HG03457 (cell line): ENCODE measurements around the gene DNMT3A.

Experiments
- ATAC-seq: cut with Tn5 transposase; IDR thresholded peaks from one replicate; pipeline ENCODE4 v1.9.1; 2021; ENCODE audit warnings: moderate number of reproducible peaks; ENCODE audit not compliant: unreplicated experiment

DNMT3A gene

DNA sequence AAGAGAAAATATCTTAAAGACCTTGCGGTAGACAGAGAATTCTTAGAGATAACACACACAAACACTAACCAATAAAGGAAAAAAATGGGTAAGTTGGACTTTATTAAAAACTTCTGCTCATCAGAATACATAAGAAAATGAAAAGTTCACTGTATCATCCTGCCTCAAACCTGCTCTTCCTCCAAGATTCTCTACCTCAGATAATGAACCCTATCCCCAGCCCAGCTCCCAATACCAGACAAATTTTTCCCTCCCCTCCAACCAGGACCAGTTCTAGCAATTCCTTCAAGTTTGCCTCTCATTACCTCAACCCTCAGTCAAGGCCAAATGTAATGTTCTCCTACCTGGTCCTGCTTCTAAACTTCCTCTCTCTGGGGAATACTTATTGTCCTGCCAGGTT, 79.4 kb downstream of the DNMT3A start:
- ATAC-seq, result no peak

DNA sequence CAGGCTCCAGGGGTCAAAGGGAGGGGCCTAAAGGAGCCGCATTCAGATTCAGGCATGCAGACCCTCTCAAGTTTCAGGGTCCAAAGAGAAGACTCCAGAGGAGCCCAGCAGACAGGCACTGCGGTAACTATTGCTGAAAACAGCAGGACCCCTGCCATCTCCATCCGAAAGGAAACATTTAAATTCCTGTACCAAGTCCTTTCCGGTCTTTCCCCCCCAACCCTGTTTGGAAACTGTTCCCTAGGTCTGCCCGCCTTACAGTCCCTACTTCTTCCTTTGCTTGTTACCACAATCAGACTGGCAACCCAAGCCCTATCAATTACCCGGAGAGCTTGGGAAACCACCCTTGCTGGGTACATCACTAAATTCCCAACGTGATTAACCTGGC, 82.0 kb downstream of the DNMT3A start:
- ATAC-seq, result no peak

DNA sequence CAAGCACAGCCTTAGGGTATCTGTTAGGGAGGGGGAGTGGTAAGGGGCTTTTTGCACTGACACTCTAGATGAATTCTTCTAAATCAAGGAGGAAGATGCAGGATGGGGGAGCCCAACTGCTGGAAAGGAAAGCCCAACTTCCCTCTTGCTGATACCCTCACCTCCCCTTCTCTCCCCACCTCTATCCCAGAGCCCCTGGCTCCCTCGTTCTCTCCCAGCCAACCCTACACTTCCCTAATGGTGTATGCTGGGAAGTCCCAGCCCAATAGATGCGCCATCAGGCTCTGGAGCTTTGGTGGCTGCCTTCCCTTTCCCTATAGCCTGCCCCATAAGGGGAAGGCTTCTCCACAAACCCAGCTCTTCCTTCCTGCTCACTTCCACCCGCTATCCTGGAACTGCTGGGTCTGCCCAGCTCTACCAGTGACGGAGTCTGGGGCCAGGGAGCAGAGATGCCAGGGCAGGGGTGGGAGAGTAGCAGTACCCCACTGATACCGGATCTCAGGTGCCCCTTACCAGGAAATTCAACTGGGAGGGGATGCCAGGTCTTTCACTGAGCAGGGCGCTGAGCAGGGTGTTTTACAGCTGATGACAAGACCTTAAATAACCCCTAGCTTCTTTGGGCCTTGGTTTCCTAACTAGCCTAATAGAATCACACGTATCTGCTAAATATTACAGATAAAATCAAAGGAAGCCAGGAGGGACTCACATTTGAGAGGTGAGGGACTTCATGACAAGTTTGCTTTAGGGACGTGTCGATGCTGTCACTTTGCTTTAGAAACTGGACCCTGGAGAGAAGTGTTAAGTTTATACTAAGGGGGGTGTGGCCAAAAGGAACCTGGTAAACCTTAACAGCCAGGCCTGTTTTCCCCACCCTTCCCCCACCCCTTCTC, 82.6 kb downstream of the DNMT3A start:
- no peak for ATAC-seq

DNA sequence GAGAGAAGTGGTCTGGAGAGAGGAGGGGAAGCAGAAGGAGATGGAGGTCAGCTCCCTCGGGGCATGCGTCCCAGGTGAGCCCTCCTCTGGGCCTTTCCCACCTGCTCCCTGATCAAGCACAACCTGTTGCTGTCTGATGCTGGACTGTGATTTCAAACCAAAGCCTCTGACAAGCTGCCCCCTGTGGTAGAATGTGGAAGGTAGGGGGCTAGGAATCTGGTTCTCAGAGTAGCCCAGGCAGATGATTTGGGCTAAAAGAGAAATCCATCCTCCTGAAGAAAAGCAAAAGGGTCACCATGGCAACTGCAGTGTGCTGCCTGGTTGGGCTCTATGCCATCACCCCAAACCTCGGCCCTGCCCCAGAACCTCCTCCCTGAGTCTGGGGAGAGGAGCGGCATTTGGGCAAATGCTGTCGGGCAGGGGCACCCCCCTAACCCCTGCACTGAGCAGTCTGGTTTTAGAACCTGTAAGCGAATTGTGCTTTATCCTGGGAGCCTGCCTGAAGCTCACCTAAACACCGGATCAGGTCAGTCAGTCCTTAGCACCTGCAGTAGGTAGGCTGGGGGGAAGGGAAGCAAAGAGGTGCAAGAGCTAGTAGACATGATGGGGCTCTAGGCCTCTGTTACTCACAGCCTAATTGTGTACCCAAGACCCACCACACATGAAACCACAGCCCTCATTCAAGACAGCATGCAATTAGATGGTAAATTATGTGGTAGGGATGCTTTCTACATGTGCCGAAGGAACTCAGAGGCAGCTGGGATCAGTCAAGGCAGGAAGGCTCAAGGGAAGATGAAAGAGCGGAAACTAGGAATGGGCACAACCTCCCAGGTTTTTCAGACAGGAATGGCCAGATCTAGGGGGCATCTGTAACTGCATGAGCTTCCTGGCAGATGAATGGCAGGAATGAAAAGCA, 83.5 kb downstream of the DNMT3A start:
- no peak for ATAC-seq

DNA sequence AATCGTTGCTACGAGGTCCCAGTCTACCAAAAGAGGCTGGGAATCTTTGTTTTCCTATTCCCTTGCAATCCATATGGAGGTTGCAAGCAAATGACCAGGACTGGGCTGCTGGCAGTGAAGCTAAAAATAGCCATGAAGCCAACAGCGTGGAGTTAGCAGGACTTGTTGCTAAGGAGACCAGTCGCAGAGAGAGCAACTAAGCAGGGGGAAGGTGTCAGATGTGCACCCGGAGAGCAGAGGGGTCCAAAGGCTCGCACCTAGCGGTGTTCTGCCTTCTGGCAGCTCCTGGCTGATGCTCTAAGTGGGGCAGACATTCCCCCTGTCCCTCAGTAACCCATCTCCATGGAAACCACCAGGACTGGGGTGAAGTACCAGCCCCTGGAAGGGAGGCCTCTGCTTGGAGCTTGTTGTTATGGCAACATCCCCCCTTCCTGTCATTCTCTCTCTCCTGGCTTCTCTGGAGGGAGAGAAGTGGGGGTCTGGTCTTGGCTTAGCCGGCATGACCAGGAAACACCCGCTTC, 84.6 kb downstream of the DNMT3A start:
- no peak for ATAC-seq

DNA sequence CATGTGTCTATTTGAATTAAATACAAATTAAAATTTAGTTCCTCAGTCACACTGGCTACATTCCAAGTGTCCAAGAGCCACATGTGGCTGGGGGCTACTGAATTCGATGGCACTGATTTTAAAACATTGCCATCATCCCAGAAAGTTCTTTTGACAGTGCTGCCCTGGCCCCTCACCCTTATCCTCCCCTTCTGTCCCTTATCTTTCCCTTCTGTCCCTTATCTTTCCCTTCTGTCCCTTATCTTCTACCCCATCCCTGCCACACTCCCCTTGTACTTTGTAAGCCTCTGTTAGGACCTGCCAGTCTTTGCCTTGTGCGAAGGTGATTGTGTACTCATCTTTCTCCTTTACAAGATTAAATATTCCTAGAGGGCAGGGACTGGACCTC, 85.2 kb downstream of the DNMT3A start:
- ATAC-seq, result no peak

DNA sequence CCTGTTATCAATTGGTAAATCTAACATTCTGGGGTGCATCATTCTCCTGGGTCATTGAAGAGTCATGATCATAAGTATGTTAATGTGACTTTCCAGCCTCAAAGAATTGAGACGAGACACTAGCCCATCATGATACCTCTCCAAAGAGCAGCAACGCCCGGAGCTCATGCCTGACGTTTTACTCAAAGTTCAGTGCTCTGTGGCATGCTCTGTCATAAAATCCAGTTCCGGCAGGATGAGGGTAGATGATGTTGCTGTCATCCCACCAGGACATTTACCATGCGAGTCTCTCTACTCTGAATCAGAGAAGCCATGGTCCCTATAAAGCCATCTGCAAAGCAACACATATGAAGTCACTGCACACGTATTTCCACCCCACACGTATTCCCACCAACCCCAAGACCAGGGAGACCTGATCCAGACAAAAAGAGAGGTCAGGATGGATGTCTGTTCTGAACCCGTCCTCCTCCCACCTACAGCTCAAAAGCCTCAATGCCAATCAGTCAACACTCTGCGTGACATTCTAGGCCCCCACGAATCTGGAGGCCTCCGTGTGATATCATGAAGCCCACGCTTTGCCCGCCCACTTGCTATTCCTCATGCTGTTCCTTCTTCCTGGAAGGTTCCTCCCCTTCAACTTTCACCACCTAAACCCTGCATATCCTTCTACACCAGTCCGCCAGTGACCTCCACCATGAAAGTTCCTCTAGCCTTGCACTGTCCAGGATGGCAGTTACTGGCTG, 85.8 kb downstream of the DNMT3A start:
- no peak for ATAC-seq

DNA sequence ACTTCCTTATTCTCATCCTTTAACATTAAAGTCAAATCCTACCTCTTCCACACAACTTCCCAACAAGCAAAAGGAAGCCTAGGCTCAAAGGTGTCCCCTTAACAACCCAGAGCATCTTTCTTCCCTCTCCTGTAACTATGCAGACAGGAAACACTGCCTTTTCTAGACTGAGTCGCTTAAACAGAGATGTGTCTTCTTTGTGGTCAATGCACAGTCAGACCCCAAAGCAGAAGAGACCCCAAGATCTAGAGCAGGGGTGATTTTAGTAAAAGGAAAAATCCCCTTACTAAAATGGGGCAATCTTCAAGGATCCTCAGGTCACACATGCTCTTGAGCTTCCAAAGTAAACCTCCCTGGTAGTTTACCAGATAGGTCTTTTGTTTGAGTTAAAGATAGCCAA, 86.8 kb downstream of the DNMT3A start:
- ATAC-seq, result no peak

DNA sequence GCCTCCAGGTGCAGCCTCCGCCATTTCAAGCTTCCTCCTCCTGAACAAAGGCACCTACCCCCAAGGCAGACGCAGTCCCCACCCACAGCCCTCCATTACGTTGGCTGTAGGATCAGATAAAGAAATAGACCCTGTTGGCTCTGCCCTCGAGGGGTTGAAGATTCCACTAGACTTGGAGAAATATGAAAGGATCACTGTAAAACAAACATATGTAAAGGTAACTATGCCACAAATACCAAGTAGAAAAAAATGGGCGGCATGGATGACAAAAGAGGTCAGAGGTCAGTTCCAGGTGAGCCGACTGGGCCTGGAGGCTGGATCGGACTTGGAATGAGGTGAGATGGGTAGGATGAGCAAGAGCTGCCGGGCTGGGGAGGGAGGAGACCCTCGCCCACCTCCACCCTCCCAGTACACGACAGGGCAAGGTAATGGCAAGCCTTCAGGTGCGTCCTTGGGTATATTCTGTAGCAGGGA, 88.5 kb downstream of the DNMT3A start:
- no peak for ATAC-seq

DNA sequence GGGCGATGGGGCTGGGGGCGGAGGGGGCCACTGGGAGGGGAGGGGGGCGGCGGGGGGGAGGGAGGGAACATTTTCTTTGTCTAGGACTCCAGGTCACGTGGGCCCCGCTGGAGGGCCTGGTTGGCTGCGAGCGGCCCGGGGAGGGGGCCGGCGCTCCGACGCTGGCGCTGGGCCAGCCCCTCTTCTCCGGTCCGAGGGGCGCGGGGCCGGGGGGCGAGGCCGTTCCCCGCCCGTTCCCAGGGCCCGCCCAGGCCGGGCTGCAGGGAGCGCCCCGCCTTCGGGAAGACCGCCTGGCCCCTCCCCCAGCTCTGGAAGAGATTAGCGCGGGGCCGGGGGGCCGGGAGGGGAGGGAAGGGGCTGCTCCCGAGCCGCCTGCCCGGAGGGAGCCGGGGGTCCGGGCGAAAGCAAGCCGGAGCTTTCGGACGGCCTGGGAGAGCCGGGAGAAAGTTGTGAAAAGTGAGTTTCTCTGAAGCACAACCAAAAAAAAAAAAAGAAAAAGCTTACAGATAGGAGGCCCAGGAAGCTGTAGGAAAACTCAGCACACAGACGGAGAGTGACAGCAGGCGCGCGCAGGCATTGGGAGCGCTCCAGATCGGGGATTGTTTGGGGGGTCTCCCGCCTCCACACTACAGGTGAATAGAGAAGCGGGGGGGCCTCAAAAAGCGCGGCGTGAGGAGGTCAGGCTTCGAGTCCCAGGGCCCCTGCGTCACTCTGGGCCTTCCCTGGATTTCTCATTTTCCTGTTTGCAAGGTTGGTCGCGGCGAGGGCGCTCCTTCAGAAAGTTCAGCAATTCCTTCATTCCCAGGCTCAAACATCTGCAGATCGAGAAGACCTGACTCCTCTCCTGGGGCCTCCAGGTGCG, 89.2 kb downstream of the DNMT3A start:
- ATAC-seq, result no peak

DNA sequence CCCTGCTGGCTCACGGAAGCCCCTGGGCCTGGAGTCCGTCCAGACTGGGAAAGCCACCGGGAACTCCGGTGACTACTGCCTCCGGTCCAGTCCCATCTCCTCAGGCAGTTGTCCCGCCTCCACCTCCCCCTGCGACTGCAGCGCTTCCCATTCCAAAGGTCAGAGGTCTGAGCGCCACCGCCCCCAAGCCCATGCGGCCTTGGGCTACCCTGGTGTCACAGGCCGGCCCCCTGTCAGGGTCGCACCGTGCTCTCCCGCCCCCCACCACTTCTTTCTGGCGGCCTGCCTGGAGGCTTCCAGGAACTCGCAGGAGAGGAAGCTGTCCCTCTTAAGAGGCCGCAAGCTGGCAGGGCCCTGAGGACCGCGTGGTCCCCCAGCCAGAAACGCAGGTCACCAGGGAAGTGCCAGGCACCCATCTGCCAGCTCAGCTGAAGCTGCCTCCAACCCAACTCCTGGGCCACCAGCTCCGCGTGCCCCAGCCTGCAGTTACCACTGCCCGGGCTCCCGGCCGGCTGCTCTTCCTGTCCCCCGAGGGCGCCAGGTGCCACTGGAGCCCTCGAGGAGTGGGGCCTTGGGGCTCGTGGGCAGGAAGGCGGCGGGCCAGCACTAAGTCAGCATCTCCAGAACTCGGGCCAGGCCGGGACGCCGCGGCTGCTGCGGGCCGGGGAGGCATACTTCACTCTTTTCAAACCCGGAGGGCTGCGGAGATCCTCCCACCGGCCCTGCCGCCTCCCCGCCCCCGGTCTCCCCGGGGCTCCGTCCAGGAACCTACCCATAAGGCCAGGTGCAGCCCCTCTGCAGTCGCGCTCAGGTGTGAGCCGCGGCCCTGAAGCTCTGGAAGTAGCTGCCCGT, 90.1 kb downstream of the DNMT3A start:
- no peak for ATAC-seq

DNA sequence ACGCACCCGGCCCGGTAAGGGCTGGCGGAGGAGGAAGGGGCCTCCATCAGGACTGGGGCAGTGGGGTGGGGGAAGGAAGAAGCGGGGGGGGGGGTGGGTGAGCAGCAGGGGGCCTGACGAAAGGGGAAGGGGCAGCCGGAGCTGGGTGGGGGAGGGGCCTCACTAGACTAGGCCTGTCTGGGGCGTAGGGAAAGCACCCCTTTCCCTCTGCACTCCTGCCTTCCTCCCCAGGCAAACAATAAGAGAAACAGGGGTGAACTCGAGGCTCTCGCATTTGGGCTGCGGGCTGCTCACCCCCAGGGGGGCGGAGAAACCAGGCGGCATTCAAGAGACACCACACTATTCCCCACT, 90.7 kb downstream of the DNMT3A start:
- ATAC-seq, result no peak

DNA sequence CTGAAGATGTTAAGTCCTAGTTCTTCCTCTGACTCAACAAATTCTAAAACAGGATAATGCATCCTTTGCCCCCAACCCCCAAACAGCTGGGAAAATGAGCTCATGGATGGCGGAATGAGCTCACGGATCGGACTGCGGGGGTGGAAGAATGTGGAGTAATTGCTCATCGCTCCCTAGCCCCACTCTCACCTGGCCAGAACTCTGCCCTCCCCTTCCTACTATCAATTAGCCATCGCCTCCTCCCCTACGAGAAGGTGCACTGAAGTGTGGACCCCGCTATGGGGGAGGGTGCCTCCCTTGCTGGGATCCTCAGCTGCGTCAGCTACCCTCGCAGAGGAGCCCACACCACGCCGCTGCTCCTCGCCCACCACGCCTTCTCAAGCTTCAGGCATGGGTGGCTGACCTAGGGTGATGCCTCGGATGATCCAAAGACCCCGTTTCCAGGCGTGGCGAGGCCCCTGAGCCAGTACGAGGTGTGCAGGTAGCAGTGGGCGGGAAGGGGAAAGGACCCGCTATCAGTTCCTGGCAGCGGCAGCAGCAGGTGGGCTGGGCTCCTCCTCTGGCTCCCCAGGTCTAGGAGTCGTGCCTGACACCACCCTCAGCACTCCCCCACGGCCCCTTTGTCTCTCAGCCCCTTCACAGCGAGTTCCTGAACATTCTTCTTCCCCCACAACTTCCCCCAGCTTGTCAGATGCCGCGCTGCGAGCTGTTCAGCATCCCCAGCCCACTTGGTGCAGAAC, 91.2 kb downstream of the DNMT3A start:
- ATAC-seq, result no peak

DNA sequence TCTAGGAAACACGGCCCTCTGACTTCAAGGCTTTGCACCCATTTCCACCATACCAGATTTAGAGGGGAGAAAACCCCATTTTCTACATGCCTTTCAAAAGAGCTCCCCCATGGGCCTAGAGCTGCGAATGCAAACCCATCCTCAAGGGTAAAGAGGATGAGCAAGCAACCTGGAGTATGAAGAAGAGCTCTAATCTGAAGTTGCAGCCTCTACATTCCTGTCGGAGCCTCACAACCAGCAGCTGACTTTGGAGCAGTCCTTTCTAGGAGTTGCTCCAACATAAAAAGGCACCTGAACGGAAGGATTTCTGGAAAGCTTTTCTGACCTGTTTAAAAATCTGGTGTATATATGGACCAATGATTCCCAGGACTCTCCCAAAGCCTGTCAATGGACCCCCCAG, 91.9 kb downstream of the DNMT3A start:
- no peak for ATAC-seq

DNA sequence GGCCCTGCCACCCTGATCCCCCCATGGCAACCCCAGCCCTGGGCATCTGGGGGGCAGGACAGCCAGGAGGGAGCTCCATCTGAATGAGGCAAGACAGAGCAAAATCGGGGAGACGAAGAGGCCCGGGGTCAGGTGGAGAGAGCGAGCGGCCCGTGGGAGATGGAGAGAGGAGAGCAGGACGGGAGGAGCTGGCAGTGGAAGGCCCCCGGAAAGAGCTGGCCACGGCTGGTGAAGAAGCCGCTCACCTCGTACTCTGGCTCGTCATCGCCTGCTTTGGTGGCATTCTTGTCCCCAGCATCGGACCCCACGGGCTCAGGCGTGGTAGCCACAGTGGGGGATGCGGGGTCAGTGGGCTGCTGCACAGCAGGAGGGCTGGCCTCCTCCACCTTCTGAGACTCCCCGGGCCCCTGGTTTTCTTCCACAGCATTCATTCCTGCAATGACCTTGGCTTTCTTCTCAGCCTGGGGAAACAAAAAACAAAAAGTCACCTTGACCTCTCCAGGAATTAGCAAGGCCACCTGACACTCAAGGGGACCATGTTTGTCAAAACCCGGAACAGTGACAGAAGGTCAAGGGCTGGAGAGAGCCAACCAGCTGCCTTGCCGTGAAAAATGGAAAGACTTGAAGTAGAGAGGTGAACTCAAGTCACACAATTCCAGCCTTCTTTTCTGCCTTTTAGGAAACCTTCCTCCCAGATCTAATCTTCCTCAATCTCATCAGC, 93.8 kb downstream of the DNMT3A start:
- no peak for ATAC-seq

DNA sequence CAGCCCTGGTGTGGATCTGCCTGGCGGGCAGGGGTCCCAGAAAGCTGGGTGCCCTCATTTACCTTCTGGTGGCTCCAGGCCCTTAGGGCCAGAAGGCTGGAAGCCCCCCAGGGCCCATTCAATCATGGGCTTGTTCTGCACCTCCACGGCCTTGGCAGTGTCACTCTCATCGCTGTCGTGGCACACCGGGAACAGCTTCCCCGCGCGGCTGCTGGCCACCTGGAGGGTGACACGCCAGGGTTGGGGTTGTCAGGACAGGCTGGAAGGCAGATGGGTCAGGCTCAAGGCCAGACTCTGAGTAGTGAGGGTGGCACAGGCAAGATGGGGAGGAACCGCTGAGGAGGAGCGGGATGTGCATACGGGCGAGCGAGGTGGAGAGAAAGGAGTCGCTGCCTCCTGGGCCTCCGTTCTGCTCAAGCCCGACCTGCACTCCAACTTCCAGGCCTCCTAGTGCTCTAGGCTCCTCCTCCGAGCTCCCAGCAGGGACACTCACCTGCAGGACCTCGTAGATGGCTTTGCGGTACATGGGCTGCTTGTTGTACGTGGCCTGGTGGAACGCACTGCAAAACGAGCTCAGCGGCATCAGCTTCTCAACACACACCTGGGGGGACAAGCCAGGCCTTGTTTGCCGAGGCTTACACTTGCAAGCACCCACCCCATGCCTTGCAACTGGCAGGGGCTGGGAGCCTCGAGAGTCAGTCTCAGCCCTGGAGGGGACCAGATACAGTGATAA, 95.0 kb downstream of the DNMT3A start:
- ATAC-seq, result no peak

DNA sequence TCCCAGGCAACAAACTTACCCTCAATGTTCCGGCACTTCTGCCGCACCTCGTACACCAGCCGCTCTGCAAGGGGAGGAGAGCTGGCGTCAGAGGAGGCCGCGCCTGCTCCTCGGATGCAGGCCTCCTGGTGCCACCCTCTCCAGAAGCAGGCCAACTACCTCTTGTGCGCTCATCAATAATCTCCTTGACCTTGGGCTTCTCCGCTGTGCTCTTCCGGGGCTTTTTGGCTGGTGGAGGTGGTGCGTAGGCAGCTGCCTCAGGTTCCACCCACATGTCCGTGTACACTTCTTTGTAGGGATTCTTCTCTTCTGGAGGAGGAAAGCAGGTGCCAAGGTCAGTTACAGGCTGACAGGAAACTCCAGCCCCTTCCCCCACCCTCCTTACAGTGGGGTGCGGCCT, 95.7 kb downstream of the DNMT3A start:
- no peak for ATAC-seq
